Astrocyte (in vitro differentiated cells and primary cell): ENCODE data around the gene DPH5.

ENCODE experiments used
- CTCF ChIP-seq: IDR thresholded peaks from 2 replicates; pipeline ENCODE4 v1.5.1; 2011; ENCODE audit warnings: low read depth, mild to moderate bottlenecking, inconsistent platforms, low read length, moderate library complexity; ENCODE audit not compliant: insufficient read depth
- EZH2 ChIP-seq: IDR thresholded peaks from 2 replicates; pipeline ENCODE4 v1.6.1; 2012; ENCODE audit warnings: mild to moderate bottlenecking, low read length, inconsistent platforms; ENCODE audit not compliant: insufficient read depth

GRCh38 chr1:101026430-101026788 lies 825 bp upstream of the DPH5 start:
- TF ChIP-seq EZH2: no peak
- no peak for TF ChIP-seq CTCF
